GM12878 (cell line): Measurements from ENCODE around the gene DAB2IP.

ENCODE experiments used
- PML ChIP-seq: IDR thresholded peaks from 2 replicates; pipeline ENCODE4 v1.6.1; 2012; ENCODE audit warnings: low read length, inconsistent platforms
- POLR2A ChIP-seq: IDR thresholded peaks from 2 replicates; pipeline ENCODE4 v1.6.1; 2011; ENCODE audit warnings: low read depth, mild to moderate bottlenecking, low read length
- POLR2AphosphoS5 ChIP-seq: IDR thresholded peaks from 2 replicates; pipeline ENCODE4 v1.6.1; 2011; ENCODE audit warnings: mild to moderate bottlenecking, low read length, inconsistent platforms
- SREBF2 ChIP-seq: IDR thresholded peaks from 2 replicates; pipeline ENCODE4 v1.6.1; 2012; ENCODE audit warnings: mild to moderate bottlenecking, low read length
- ZNF274 ChIP-seq: IDR thresholded peaks from one replicate; pipeline ENCODE4 v1.8.0; 2011; ENCODE audit not compliant: insufficient read length, insufficient read depth
- ZSCAN29 ChIP-seq: fragments of 450-650 bp; IDR thresholded peaks from 2 replicates; pipeline ENCODE4 v1.6.1; 2017; ENCODE audit warnings: mild to moderate bottlenecking, moderate library complexity
- TF ChIP-seq, protein P1 (sequence below): IDR thresholded peaks from 2 replicates; pipeline ENCODE4 v1.6.1; 2012; ENCODE audit warnings: low read depth, low read length, improper control_type of control experiment
- TF ChIP-seq, protein P2 (sequence below): IDR thresholded peaks from 2 replicates; pipeline ENCODE4 v1.6.1; 2012; ENCODE audit warnings: mild to moderate bottlenecking, low read depth, low read length

DNA sequence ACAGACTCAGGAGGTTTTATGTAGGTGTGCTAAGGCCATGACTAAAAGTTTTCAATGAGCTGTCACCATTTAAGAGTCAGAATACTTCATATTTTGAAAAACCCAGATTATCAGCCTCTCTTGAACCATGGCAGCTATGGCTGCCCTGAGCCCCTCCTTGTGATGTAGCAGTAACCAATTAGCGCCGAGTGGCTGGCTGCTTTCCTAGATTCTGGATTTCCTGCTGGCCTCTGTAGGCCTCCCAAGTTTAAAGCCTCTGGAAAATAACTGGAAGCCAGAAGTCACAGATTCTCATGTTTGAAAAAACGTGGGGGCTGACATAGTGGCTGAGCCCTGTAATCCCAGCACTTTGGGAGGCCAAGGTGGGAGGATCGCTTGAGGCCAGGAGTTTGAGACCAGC lies 25.5 kb downstream of the DAB2IP start:
- no peak for TF ChIP-seq SREBF2
- TF ChIP-seq POLR2A = no peak
- TF ChIP-seq ZNF274 = no peak
- no peak for TF ChIP-seq POLR2AphosphoS5
- TF ChIP-seq PML = no peak
- TF ChIP-seq ZSCAN29 = no peak
- TF ChIP-seq, protein P1, sequence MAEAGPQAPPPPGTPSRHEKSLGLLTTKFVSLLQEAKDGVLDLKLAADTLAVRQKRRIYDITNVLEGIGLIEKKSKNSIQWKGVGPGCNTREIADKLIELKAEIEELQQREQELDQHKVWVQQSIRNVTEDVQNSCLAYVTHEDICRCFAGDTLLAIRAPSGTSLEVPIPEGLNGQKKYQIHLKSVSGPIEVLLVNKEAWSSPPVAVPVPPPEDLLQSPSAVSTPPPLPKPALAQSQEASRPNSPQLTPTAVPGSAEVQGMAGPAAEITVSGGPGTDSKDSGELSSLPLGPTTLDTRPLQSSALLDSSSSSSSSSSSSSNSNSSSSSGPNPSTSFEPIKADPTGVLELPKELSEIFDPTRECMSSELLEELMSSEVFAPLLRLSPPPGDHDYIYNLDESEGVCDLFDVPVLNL = no peak
- TF ChIP-seq, protein P2, sequence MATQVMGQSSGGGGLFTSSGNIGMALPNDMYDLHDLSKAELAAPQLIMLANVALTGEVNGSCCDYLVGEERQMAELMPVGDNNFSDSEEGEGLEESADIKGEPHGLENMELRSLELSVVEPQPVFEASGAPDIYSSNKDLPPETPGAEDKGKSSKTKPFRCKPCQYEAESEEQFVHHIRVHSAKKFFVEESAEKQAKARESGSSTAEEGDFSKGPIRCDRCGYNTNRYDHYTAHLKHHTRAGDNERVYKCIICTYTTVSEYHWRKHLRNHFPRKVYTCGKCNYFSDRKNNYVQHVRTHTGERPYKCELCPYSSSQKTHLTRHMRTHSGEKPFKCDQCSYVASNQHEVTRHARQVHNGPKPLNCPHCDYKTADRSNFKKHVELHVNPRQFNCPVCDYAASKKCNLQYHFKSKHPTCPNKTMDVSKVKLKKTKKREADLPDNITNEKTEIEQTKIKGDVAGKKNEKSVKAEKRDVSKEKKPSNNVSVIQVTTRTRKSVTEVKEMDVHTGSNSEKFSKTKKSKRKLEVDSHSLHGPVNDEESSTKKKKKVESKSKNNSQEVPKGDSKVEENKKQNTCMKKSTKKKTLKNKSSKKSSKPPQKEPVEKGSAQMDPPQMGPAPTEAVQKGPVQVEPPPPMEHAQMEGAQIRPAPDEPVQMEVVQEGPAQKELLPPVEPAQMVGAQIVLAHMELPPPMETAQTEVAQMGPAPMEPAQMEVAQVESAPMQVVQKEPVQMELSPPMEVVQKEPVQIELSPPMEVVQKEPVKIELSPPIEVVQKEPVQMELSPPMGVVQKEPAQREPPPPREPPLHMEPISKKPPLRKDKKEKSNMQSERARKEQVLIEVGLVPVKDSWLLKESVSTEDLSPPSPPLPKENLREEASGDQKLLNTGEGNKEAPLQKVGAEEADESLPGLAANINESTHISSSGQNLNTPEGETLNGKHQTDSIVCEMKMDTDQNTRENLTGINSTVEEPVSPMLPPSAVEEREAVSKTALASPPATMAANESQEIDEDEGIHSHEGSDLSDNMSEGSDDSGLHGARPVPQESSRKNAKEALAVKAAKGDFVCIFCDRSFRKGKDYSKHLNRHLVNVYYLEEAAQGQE = no peak
